ENCODE results near the gene PDZRN4.

Gene PDZRN4

DNA sequence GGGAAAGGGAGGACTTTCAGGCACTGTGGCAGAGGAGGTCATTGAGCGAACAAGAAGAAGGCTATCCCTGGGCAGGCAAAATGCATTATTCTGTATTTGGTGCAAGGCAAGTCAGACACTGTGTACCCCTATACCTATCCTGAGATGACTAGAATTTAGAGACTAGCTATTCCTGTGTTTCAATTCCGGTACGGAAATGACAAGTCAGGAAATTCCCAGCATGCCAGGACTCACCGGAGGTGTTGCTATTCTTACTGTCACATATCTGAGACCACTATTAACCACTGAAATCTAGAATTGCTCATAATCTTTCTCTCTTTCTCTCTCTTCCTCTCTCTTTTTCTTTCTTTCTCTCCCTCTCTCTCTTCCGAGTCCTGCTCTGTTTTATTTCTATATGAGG, 297.1 kb downstream of the PDZRN4 start:
- TF ChIP-seq CTCF (conservative IDR thresholded peaks at IDR 0.05): no peak
- H3K27ac ChIP-seq: no peak overlapping the region

- TF ChIP-seq CTCF (conservative IDR thresholded peaks at IDR 0.05): no peak
- H3K27ac ChIP-seq: no peak overlapping the region
Measured at GRCh38 chr12:41486718-41487117, 298.6 kb downstream of the PDZRN4 start.

DNA sequence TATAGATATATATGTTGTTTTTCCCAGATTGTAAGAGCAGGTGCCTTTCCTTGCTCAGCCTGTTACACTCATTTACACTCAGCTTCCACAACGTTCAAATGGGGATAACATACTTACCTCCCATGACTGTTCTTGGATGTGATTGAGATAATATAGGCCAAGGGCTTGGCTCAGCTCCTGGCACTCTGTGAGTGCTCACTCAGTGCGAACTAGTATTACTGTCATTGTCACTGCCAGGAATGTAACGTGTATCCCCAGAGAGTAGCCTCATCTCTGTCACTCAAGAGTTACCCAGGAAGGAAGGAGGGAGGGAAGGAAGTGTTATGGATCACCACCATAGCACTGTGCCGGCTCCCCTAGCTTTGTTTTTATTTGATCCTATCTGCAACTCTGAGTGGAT, 307.9 kb downstream of the PDZRN4 start:
- H3K27ac ChIP-seq: no peak overlapping the region
- no peak for TF ChIP-seq CTCF (conservative IDR thresholded peaks at IDR 0.05)

DNA sequence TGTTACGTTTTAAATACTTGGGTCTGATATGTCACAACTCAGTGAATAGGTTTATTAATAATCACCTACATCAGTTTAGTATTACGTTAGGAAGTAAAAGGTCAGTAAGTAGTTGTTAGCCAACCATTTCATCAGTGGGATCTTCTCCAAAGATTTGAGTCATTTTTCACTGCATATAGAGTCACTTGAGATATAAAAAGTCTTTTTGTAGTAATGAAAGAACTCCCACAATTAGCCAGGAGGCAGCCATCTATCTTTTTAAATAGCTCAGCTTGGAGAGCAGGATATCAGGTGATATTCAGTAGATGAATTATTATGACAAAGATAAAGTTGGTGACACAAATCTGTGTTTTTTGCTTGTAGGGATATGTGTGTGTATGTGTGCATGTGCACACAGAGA, 309.3 kb downstream of the PDZRN4 start:
- no peak overlapping the region for H3K27ac ChIP-seq
- no peak for TF ChIP-seq CTCF (conservative IDR thresholded peaks at IDR 0.05)

GRCh38 chr12:41504976-41505375, 316.9 kb downstream of the PDZRN4 start:
- no peak for TF ChIP-seq CTCF (conservative IDR thresholded peaks at IDR 0.05)

GRCh38 chr12:41507286-41507685, 319.2 kb downstream of the PDZRN4 start:
- TF ChIP-seq CTCF (conservative IDR thresholded peaks at IDR 0.05): no peak
- no peak overlapping the region for H3K27ac ChIP-seq

More at GRCh38 chr12:41504976-41505375, 316.9 kb downstream of the PDZRN4 start:
- H3K27ac ChIP-seq: no peak overlapping the region

- TF ChIP-seq CTCF (conservative IDR thresholded peaks at IDR 0.05): no peak
- H3K27ac ChIP-seq: no peak overlapping the region
Measured at GRCh38 chr12:41509271-41510055, 321.3 kb downstream of the PDZRN4 start.
